Upper lobe of left lung (tissue), 4 donors: ENCODE measurements around the gene KIF4A.

Experiments
- CTCF ChIP-seq, 6 experiments: fragments of 450-650 bp in 4 of 6; fragments of 200-600 bp in 2 of 6; sonication (generic) in 2 of 6; IDR thresholded peaks; one replicate each; pipeline ENCODE4 v1.5.1; 2016 to 2019; ENCODE audit warnings: antibody characterized with exemption in 6 of 6
- EP300 ChIP-seq, 4 donors: sonication (generic); formaldehyde crosslinking; IDR thresholded peaks; one replicate each; pipeline ENCODE4 v1.5.1; 2017; ENCODE audit warnings: antibody characterized with exemption in 4 of 4, control low read depth in 2 of 4
- POLR2A ChIP-seq, 4 donors: fragments of 450-650 bp; IDR thresholded peaks; one replicate each; pipeline ENCODE4 v1.5.1; 2016 to 2017; ENCODE audit warnings: antibody characterized with exemption in 4 of 4, mild to moderate bottlenecking in 2 of 4
- POLR2AphosphoS5 ChIP-seq, 2 donors: sonication (generic); formaldehyde crosslinking; IDR thresholded peaks; one replicate each; pipeline ENCODE4 v1.5.1; 2017; ENCODE audit warnings: antibody characterized with exemption in 2 of 2

- TF ChIP-seq POLR2AphosphoS5 (IDR thresholded peaks at IDR 0.05) (no peak), CTCF (IDR thresholded peaks at IDR 0.05) (no peak), POLR2A (IDR thresholded peaks at IDR 0.05) (no peak), EP300 (IDR thresholded peaks at IDR 0.05) (no peak)
These were observed 42.7 kb downstream of the KIF4A start for GRCh38 chrX:70332600-70332999.
